GM21447 (cell line): Measurements from ENCODE around the gene CELF4.

Experiments used
- ATAC-seq: cut with Tn5 transposase; IDR thresholded peaks from one replicate; pipeline ENCODE4 v1.9.1; 2021; ENCODE audit not compliant: unreplicated experiment

The CELF4 gene

GRCh38 chr18:37447962-37448888 is 117.4 kb downstream of the CELF4 start:
- no peak for ATAC-seq

GRCh38 chr18:37445836-37446235 is 119.8 kb downstream of the CELF4 start:
- no peak for ATAC-seq

- no peak for ATAC-seq
Observed at GRCh38 chr18:37445368-37445767, 120.2 kb downstream of the CELF4 start.

GRCh38 chr18:37443325-37444055 is 122.1 kb downstream of the CELF4 start:
- ATAC-seq: no peak

- ATAC-seq: no peak
Observed at GRCh38 chr18:37442477-37442876, 123.1 kb downstream of the CELF4 start.

- ATAC-seq: no peak
Observed at GRCh38 chr18:37441821-37442220, 123.8 kb downstream of the CELF4 start.

GRCh38 chr18:37440206-37440605 is 125.4 kb downstream of the CELF4 start:
- ATAC-seq: no peak

GRCh38 chr18:37438417-37439180 is 127.0 kb downstream of the CELF4 start:
- ATAC-seq: no peak

- no peak for ATAC-seq
Observed at GRCh38 chr18:37435996-37436395, 129.6 kb downstream of the CELF4 start.

- ATAC-seq: no peak
Observed at GRCh38 chr18:37435150-37435867, 130.3 kb downstream of the CELF4 start.

- no peak for ATAC-seq
Observed at GRCh38 chr18:37434161-37434860, 131.3 kb downstream of the CELF4 start.

- no peak for ATAC-seq
Observed at GRCh38 chr18:37432436-37433195, 133.0 kb downstream of the CELF4 start.

- ATAC-seq: no peak
Observed at GRCh38 chr18:37430357-37431076, 135.1 kb downstream of the CELF4 start.

- ATAC-seq: no peak
Observed at GRCh38 chr18:37429791-37430190, 135.8 kb downstream of the CELF4 start.

- ATAC-seq: no peak
Observed at GRCh38 chr18:37428288-37428974, 137.2 kb downstream of the CELF4 start.

- ATAC-seq: no peak
Observed at GRCh38 chr18:37426586-37426985, 139.0 kb downstream of the CELF4 start.

GRCh38 chr18:37425222-37425621 is 140.4 kb downstream of the CELF4 start:
- ATAC-seq: no peak

GRCh38 chr18:37424507-37424906 is 141.1 kb downstream of the CELF4 start:
- ATAC-seq: no peak
